HepG2 (cell line): ENCODE data around the gene CHDH. TPM values are rescaled to one million over a fixed set of nuclear protein-coding genes. Genes with fewer than 3 reads are reported as not detected.

Experiments
- ARHGAP35 ChIP-seq: sonication (generic); formaldehyde crosslinking; IDR thresholded peaks from 2 replicates; pipeline ENCODE4 v1.9.0; 2022; ENCODE audit warnings: mild to moderate bottlenecking, inconsistent platforms, moderate library complexity, missing genetic modification reagents, borderline replicate concordance
- ATAD3A ChIP-seq: sonication (generic); formaldehyde crosslinking; IDR thresholded peaks from 2 replicates; pipeline ENCODE4 v1.4.0; 2020; ENCODE audit warnings: missing genetic modification reagents
- ATM ChIP-seq: fragments of 450-650 bp; IDR thresholded peaks from 2 replicates; pipeline ENCODE4 v1.7.1; 2017; ENCODE audit warnings: mild to moderate bottlenecking, borderline replicate concordance
- CBFB ChIP-seq: sonication (generic); formaldehyde crosslinking; IDR thresholded peaks from 2 replicates; pipeline ENCODE4 v1.4.0; 2020; ENCODE audit warnings: missing genetic modification reagents
- HES4 ChIP-seq: sonication (generic); formaldehyde crosslinking; IDR thresholded peaks from 2 replicates; pipeline ENCODE4 v1.9.0; 2021; ENCODE audit warnings: mild to moderate bottlenecking, missing genetic modification reagents, borderline replicate concordance
- LRRFIP1 ChIP-seq: sonication (generic); formaldehyde crosslinking; conservative IDR thresholded peaks from 2 replicates; pipeline ENCODE4 v1.4.0; 2020; ENCODE audit warnings: missing genetic modification reagents
- NAIF1 ChIP-seq: sonication (generic); formaldehyde crosslinking; IDR thresholded peaks from 2 replicates; pipeline ENCODE4 v1.5.0; 2020; ENCODE audit warnings: mild to moderate bottlenecking, missing genetic modification reagents, borderline replicate concordance
- NFE2 ChIP-seq: sonication (generic); formaldehyde crosslinking; IDR thresholded peaks from 2 replicates; pipeline ENCODE4 v1.4.0; 2020; ENCODE audit warnings: missing genetic modification reagents
- PHF21A ChIP-seq: sonication (generic); formaldehyde crosslinking; IDR thresholded peaks from 2 replicates; pipeline ENCODE4 v1.5.0; 2020; ENCODE audit warnings: mild to moderate bottlenecking, missing genetic modification reagents
- RXRB ChIP-seq: IDR thresholded peaks from 2 replicates; pipeline ENCODE4 v1.6.1; 2016; ENCODE audit warnings: borderline replicate concordance, missing genetic modification reagents, missing compliant biosample characterization
- SETDB1 ChIP-seq: sonication (generic); formaldehyde crosslinking; IDR thresholded peaks from 2 replicates; pipeline ENCODE4 v1.5.1; 2020; ENCODE audit warnings: missing genetic modification reagents, mild to moderate bottlenecking, borderline replicate concordance
- SP2 ChIP-seq: sonication (generic); formaldehyde crosslinking; IDR thresholded peaks from 2 replicates; pipeline ENCODE4 v1.5.1; 2020; ENCODE audit warnings: mild to moderate bottlenecking, missing genetic modification reagents
- ZFX ChIP-seq: sonication (generic); formaldehyde crosslinking; IDR thresholded peaks from 2 replicates; pipeline ENCODE4 v1.4.0; 2020; ENCODE audit warnings: mild to moderate bottlenecking, low read depth, missing genetic modification reagents, moderate library complexity
- ZHX2 ChIP-seq, 2 experiments: sonication (generic) in 1 of 2; formaldehyde crosslinking in 1 of 2; IDR thresholded peaks; 2 replicates each; pipeline versions ENCODE4 v1.6.1 to v1.9.0; 2014 to 2022; ENCODE audit warnings: antibody characterized with exemption in 1 of 2, borderline replicate concordance in 1 of 2, inconsistent platforms in 1 of 2, low read depth in 1 of 2, missing genetic modification reagents in 1 of 2
- ZMYM3 ChIP-seq: sonication (generic); formaldehyde crosslinking; IDR thresholded peaks from 2 replicates; pipeline ENCODE4 v1.5.1; 2020; ENCODE audit warnings: mild to moderate bottlenecking, missing genetic modification reagents
- ZNF20 ChIP-seq: sonication (generic); formaldehyde crosslinking; IDR thresholded peaks from 2 replicates; pipeline ENCODE4 v1.4.0; 2020; ENCODE audit warnings: mild to moderate bottlenecking, moderate library complexity, missing genetic modification reagents
- ZNF343 ChIP-seq: sonication (generic); formaldehyde crosslinking; IDR thresholded peaks from 2 replicates; pipeline ENCODE4 v1.4.0; 2020; ENCODE audit warnings: mild to moderate bottlenecking, missing genetic modification reagents
- ZNF614 ChIP-seq: IDR thresholded peaks from 2 replicates; pipeline ENCODE4 v1.6.1; 2018; ENCODE audit warnings: missing biosample characterization, missing genetic modification reagents, inconsistent platforms, borderline replicate concordance
- ZSCAN5A ChIP-seq: sonication (generic); formaldehyde crosslinking; IDR thresholded peaks from 2 replicates; pipeline ENCODE4 v1.8.0; 2022; ENCODE audit warnings: mild to moderate bottlenecking, missing genetic modification reagents, borderline replicate concordance
- polyA plus RNA-seq, 8 experiments: library from polyadenylated mRNA; depleted of rRNA in 3 of 8; stranded (reverse) in 7 of 8; unstranded in 1 of 8; fragments of >200 nt; fragmentation: Illumina TruSeq in 4 of 8; extraction: Trizol in 4 of 8; gene quantifications; 2 replicates each; pipeline versions ENCODE4 v1.2.1 to v1.2.3, GENCODE V29; 2011 to 2016; ENCODE audit warnings: low read depth in 4 of 8, missing spikeins in 1 of 8, mixed read lengths in 1 of 8; ENCODE audit not compliant: insufficient read depth in 1 of 8
- total RNA-seq, 5 experiments: library from RNA; depleted of rRNA; stranded (reverse); fragments of >200 nt; fragmentation: Illumina TruSeq; extraction: Trizol; gene quantifications; 2 replicates each; pipeline ENCODE4 v1.2.3, GENCODE V29; 2016; ENCODE audit warnings: low read depth in 1 of 5
- TF ChIP-seq, protein P1 (sequence below): sonication (generic); formaldehyde crosslinking; IDR thresholded peaks from 2 replicates; pipeline ENCODE4 v1.4.0; 2020; ENCODE audit warnings: missing genetic modification reagents

Gene CHDH
- total and polyA plus RNA-seq, 2 of the 13 experiments (the other 11 are each of a cell fraction or from before 2014, with no cell fraction given), result 28.1 to 48.9 TPM

- TF ChIP-seq ZHX2 (IDR thresholded peaks at IDR 0.05; ENCODE audit: low read depth) (no peak), ZHX2 (CRISPR knock-in tag; IDR thresholded peaks at IDR 0.05; ENCODE audit: borderline replicate concordance) (no peak), RXRB (no peak), ATAD3A (CRISPR knock-in tag) (no peak), ZNF20 (CRISPR knock-in tag) (no peak), ZMYM3 (CRISPR knock-in tag) (no peak), ZNF343 (CRISPR knock-in tag) (no peak), ZNF614 (CRISPR knock-in tag) (no peak), LRRFIP1 (CRISPR knock-in tag) (no peak), SETDB1 (no peak), ZFX (CRISPR knock-in tag) (no peak), SP2 (no peak), CBFB (no peak), HES4 (CRISPR knock-in tag) (no peak), ATM (no peak), ZSCAN5A (CRISPR knock-in tag) (no peak), NFE2 (CRISPR knock-in tag) (no peak), ARHGAP35 (CRISPR knock-in tag) (no peak), PHF21A (no peak), NAIF1 (CRISPR knock-in tag) (no peak)
- TF ChIP-seq, protein P1, sequence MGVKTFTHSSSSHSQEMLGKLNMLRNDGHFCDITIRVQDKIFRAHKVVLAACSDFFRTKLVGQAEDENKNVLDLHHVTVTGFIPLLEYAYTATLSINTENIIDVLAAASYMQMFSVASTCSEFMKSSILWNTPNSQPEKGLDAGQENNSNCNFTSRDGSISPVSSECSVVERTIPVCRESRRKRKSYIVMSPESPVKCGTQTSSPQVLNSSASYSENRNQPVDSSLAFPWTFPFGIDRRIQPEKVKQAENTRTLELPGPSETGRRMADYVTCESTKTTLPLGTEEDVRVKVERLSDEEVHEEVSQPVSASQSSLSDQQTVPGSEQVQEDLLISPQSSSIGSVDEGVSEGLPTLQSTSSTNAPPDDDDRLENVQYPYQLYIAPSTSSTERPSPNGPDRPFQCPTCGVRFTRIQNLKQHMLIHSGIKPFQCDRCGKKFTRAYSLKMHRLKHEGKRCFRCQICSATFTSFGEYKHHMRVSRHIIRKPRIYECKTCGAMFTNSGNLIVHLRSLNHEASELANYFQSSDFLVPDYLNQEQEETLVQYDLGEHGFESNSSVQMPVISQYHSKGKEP (CRISPR knock-in tag), result no peak
Observed at GRCh38 chr3:53841296-53841695, 4.9 kb downstream of the CHDH start (continued).
